Smooth muscle cell of trachea (primary cell): Measurements from ENCODE around the gene TLK2. TPM values are rescaled to one million over a fixed set of nuclear protein-coding genes. Genes with fewer than 3 reads are reported as not detected.

Source experiments
- total RNA-seq: library from RNA; depleted of rRNA; stranded (reverse); fragments of >200 nt; gene quantifications from 2 replicates; pipeline ENCODE4 v1.2.1, GENCODE V29; 2014

Gene TLK2
- total RNA-seq: 56.9 and 70.5 TPM in 2 replicates

DNA sequence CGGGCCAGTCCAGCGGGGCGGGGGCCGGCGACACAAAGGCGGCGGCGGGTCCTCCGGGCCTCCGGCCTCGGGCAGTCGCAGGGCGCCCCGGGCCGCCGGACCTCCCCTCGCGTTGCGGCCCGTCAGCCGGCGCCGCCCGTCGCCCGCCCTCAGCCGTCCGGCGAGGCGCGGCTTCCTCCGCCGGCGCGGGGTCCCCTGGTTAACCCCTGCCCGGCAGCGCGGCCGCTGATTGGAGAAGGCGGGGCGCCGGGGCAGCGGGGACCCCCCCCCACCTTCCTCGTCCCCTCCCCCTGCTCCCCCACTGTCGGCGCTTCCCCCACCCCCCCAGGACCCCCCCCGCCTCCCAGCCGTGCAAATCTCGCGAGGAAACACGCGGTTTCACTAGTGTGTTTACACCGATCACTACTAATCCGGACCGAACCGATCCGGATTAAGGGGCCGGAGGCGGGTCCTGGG lies at the start of gene TLK2:
TSS of gene TLK2 (plus strand) at position 402 of the 456 bp plus-strand sequence. CDS start 2,301 bp downstream, outside the sequence.

DNA sequence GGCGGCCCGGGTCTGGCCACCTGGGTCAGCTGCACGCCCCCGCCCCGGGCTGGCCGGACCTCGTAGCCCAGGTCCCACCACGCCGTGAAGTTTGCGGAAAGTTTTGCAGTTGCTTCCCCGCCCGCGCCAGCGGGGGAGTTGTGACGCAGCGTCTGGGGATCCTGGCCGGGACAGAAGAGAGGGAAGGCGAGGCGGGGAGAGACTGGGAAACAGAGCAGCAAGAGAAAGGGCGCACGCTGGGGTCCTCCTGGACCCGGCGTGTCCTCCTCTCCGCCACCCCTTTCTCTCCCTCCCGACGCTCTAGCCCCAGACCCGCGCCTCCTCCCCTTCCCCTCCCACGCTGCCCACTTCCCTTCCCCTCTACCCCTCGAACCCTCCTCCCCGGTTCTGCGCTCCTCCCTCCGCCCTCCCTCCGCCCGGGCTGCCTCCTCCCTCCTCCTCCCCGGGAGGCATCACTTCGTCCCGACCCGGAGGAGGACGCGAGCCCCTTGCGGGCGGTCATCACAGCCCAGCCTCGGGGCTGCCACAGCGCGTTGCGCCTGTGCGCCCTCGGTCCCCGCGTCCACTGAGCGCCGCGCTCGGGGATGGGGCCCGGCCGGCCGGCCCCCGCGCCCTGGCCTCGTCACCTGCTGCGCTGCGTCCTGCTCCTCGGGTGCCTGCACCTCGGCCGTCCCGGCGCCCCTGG lies 148.7 kb downstream of the TLK2 start, which contains the start of gene MRC2:
TSS of gene MRC2 (plus strand) at position 452 of the 685 bp plus-strand sequence. CDS start at position 585, 133 bp downstream.

Other genes starting within 250 kb of the TLK2 start
- gene EFCAB3, start 98.3 kb upstream of the TLK2 start, total RNA-seq: not detected in 2 replicates
- 16.7 and 24.4 TPM in 2 replicates for gene METTL2A, start 54.9 kb upstream of the TLK2 start, total RNA-seq
- gene MRC2, start 148.8 kb downstream of the TLK2 start, total RNA-seq: 311 and 587 TPM in 2 replicates